Measurements from ENCODE around the gene BTG2. TPM values are rescaled to one million over a fixed set of nuclear protein-coding genes. Genes with fewer than 3 reads are reported as not detected.

BTG2 gene
- total RNA-seq, 3 donors from 2014 or later (not counting 1 experiment from before 2014, with no cell fraction given): 499 to 1,024 (median 851) TPM

DNA sequence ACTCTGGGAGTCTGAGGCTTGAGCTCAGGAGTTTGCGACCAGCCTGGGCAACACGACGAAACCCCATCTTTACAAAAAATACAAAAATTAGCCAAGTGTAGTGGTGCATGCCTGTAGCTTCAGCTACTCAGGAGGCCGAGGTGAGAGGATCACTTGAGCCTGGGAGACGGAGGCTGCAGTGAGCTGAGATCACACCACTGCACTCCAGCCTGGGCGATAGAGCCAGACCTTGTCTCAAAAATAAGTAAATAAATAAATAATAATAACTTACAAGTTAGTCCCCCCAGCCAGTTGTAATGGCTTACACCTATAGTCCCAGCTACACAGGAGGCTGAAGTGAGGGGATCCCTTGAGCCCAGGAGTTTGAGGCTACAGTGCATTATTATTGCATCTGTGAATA, 21.7 kb upstream of the BTG2 start:
- Mint-ChIP-seq H3K4me3 (no peak overlapping the region), H3K4me1 (peaks cover 33 to 40% of the 10 kb centered on the region in 2 donors), H3K27ac (no peak overlapping the region), H3K9me3 (no peaks in the 10 kb centered on the region), H3K36me3 (no peaks in the 10 kb centered on the region), H3K27me3 (ENCODE audit: low read depth in 2 of 2) (no peaks in the 10 kb centered on the region)
- intact Hi-C loops (cut with micrococcal nuclease): loop anchor here (10.0 kb wide), 1 partner anchor 371 kb away; no protein-coding TSS in a partner anchor
- DNase-seq (no peak), ATAC-seq (no peak)
- no peak overlapping the region for H3K27ac ChIP-seq (ENCODE audit: low read length)
- H3K36me3 ChIP-seq (ENCODE audit: control insufficient read depth, insufficient read depth, low read length): no peaks in the 10 kb centered on the region
- 82% methylated on average over 5 of the region's 6 CpGs for WGBS (ENCODE audit: insufficient coverage)
- H3K27me3 ChIP-seq (ENCODE audit: control insufficient read depth, insufficient read depth, low read length): no peaks in the 10 kb centered on the region
- TF ChIP-seq, protein P1, sequence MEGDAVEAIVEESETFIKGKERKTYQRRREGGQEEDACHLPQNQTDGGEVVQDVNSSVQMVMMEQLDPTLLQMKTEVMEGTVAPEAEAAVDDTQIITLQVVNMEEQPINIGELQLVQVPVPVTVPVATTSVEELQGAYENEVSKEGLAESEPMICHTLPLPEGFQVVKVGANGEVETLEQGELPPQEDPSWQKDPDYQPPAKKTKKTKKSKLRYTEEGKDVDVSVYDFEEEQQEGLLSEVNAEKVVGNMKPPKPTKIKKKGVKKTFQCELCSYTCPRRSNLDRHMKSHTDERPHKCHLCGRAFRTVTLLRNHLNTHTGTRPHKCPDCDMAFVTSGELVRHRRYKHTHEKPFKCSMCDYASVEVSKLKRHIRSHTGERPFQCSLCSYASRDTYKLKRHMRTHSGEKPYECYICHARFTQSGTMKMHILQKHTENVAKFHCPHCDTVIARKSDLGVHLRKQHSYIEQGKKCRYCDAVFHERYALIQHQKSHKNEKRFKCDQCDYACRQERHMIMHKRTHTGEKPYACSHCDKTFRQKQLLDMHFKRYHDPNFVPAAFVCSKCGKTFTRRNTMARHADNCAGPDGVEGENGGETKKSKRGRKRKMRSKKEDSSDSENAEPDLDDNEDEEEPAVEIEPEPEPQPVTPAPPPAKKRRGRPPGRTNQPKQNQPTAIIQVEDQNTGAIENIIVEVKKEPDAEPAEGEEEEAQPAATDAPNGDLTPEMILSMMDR (IDR thresholded peaks at IDR 0.05): no peak
- no peaks in the 10 kb centered on the region for H3K9me3 ChIP-seq (ENCODE audit: control insufficient read depth, insufficient read depth, low read length)
- peaks cover 46% of the 10 kb centered on the region for H3K4me1 ChIP-seq (ENCODE audit: control insufficient read depth, insufficient read depth, low read length)
- no peak overlapping the region for H3K4me3 ChIP-seq (ENCODE audit: low read length)

DNA sequence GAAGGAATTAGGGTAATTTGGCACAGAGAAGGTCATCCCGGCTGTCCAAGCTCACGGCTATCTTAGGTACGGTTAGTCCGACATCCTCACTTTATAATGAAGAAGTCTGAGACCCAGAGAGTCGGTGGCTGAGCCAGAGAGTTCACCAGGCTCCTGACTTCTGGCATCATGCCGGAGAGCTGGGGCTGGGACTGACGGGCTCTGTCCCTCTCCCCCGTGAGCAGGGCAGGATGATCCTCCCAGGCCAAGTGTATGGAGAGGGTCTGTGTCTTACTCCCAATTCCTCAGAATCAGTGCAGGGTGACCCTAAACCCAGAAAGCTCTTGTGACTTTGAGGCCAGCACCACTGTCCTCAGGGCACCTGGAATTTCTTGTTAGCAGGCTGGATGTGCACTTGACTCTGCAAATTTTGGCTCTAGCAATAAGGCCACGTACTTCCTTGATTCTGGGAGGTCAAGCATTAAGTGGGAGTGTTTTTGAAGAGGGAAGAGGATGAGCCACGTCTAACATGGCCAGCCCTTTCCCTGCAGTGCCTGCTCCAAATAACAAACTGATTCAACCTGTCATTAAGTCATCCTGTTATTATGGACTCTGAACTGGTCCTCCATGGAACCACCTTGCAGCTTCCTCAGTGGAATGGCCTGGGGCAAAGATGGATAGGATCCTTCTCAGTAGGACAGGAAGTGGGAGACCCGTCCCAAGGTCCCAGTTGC, 20.8 kb upstream of the BTG2 start:
- Histone ChIP-seq H3K27me3 (ENCODE audit: control insufficient read depth, insufficient read depth, low read length) (no peaks in the 10 kb centered on the region), H3K4me3 (ENCODE audit: low read length) (no peak overlapping the region), H3K36me3 (ENCODE audit: control insufficient read depth, insufficient read depth, low read length) (no peaks in the 10 kb centered on the region), H3K9me3 (ENCODE audit: control insufficient read depth, insufficient read depth, low read length) (no peaks in the 10 kb centered on the region), H3K27ac (ENCODE audit: low read length) (no peak overlapping the region), H3K4me1 (ENCODE audit: control insufficient read depth, insufficient read depth, low read length) (peaks cover 52% of the 10 kb centered on the region)
- Mint-ChIP-seq H3K4me1 (peaks cover 36 to 44% of the 10 kb centered on the region in 2 donors), H3K27me3 (ENCODE audit: low read depth in 2 of 2) (no peaks in the 10 kb centered on the region), H3K9me3 (no peaks in the 10 kb centered on the region), H3K36me3 (no peaks in the 10 kb centered on the region), H3K27ac (peak overlapping the region in 1 of 2 donors; percentile 57), H3K4me3 (no peak overlapping the region)
- DNase-seq (no peak), ATAC-seq (no peak)
- intact Hi-C loops (cut with micrococcal nuclease): loop anchor here (5.0 to 10.0 kb wide), 4 partner anchors 343 to 483 kb away; partner anchors contain the start of genes ATP2B4 and LAX1
- TF ChIP-seq, protein P1 (IDR thresholded peaks at IDR 0.05): no peak
- 93% methylated on average over 11 of the region's 11 CpGs for WGBS (ENCODE audit: insufficient coverage)

DNA sequence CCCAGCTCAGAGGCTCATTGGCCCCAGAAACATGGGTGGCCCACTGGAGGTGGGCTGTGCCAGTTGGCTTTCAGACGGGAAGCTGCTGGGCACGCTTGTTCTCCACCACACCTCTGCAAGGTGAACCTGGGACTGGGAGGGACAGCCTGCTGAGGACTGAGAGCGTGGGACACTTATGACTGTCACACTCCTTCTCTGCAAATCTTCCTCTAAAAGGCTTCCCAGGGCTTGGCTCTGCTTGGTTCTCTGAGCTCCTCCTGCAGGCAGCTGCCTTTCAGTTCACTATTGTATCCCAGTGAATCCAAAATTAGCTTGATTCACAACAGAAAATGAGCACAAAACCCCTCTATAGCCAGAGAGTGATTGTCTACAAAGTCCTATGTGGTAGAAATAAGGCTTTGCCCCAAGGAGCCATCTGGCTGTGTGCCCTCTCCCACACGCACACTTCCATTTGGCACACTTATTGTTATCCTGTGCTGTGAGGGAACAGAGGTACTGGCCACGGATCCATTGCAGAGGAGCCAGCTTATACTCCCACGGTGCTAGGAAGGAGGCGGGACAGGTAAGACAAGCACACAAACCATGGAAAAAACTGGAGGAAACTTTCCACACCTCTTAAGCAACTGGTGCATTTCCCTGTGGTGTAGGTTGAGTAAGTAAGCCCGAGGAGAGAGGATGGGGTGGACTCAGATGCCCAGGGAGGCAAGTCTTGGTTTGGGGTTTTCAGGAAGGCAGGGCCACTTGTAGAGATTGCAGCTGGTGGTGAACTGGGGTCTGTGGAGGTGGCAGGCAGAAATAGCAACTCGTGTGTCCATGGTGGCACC, 18.9 kb upstream of the BTG2 start:
- DNase-seq (no peak), ATAC-seq (no peak)
- intact Hi-C loops (cut with micrococcal nuclease): loop anchor here (5.0 to 10.0 kb wide), 4 partner anchors 341 to 481 kb away; partner anchors contain the start of genes ATP2B4 and LAX1
- Histone ChIP-seq H3K36me3 (ENCODE audit: control insufficient read depth, insufficient read depth, low read length) (no peaks in the 10 kb centered on the region), H3K9me3 (ENCODE audit: control insufficient read depth, insufficient read depth, low read length) (no peaks in the 10 kb centered on the region), H3K4me3 (ENCODE audit: low read length) (no peak overlapping the region), H3K27ac (ENCODE audit: low read length) (peak overlapping the region; percentile 98), H3K27me3 (ENCODE audit: control insufficient read depth, insufficient read depth, low read length) (no peaks in the 10 kb centered on the region), H3K4me1 (ENCODE audit: control insufficient read depth, insufficient read depth, low read length) (peaks cover 70% of the 10 kb centered on the region)
- Mint-ChIP-seq H3K9me3 (no peaks in the 10 kb centered on the region), H3K36me3 (no peaks in the 10 kb centered on the region), H3K27me3 (ENCODE audit: low read depth in 2 of 2) (no peaks in the 10 kb centered on the region), H3K4me1 (peaks cover 54% of the 10 kb centered on the region in 2 donors), H3K4me3 (peak overlapping the region; percentile 81), H3K27ac (peak overlapping the region; percentile 99)
- TF ChIP-seq, protein P1 (IDR thresholded peaks at IDR 0.05): no peak
- WGBS (ENCODE audit: insufficient coverage): 64% methylated on average over 9 of the region's 9 CpGs

Data from natural killer cell (primary cell).